Measurements from ENCODE around the gene RDM1. TPM values are rescaled to one million over a fixed set of nuclear protein-coding genes. Genes with fewer than 3 reads are reported as not detected.

Gene RDM1
- total RNA-seq, 1 experiment from 2014 or later: 6.2 TPM

- no peaks in the 10 kb centered on the region for H3K36me3 Mint-ChIP-seq (ENCODE audit: insufficient read depth, unreplicated experiment)
- CTCF ChIA-PET: no interaction called here
- H3K4me1 Mint-ChIP-seq (ENCODE audit: low read depth, unreplicated experiment): no peaks in the 10 kb centered on the region
- BruUV-seq (replicated peaks): no TSS peak
- peaks cover 16% of the 10 kb centered on the region for H3K27me3 Mint-ChIP-seq (ENCODE audit: unreplicated experiment)
- no peak overlapping the region for H3K4me3 Mint-ChIP-seq (ENCODE audit: low read depth, unreplicated experiment)
- H3K9me3 Mint-ChIP-seq (ENCODE audit: low read depth, unreplicated experiment): no peaks in the 10 kb centered on the region
- no peak for TF ChIP-seq CTCF (IDR thresholded peaks at IDR 0.05; ENCODE audit: unreplicated experiment)
- no peak for DNase-seq
- intact Hi-C loops (cut with micrococcal nuclease; ENCODE audit: unreplicated experiment): no loop called here
- H3K27ac Mint-ChIP-seq (ENCODE audit: unreplicated experiment): no peak overlapping the region
Measured at GRCh38 chr17:35878361-35878760, 52.2 kb downstream of the RDM1 start.

GRCh38 chr17:35877345-35878029 lies 53.1 kb downstream of the RDM1 start:
- Mint-ChIP-seq H3K27me3 (ENCODE audit: unreplicated experiment) (peaks cover 16% of the 10 kb centered on the region), H3K27ac (ENCODE audit: unreplicated experiment) (no peak overlapping the region), H3K9me3 (ENCODE audit: low read depth, unreplicated experiment) (no peaks in the 10 kb centered on the region), H3K36me3 (ENCODE audit: insufficient read depth, unreplicated experiment) (no peaks in the 10 kb centered on the region), H3K4me1 (ENCODE audit: low read depth, unreplicated experiment) (no peaks in the 10 kb centered on the region), H3K4me3 (ENCODE audit: low read depth, unreplicated experiment) (no peak overlapping the region)
- CTCF ChIA-PET: no interaction called here
- no TSS peak for BruUV-seq (replicated peaks)
- intact Hi-C loops (cut with micrococcal nuclease; ENCODE audit: unreplicated experiment): no loop called here
- no peak for DNase-seq
- TF ChIP-seq CTCF (IDR thresholded peaks at IDR 0.05; ENCODE audit: unreplicated experiment): no peak

- TF ChIP-seq CTCF (IDR thresholded peaks at IDR 0.05; ENCODE audit: unreplicated experiment): no peak
- BruUV-seq (replicated peaks): no TSS peak
- no peaks in the 10 kb centered on the region for H3K36me3 Mint-ChIP-seq (ENCODE audit: insufficient read depth, unreplicated experiment)
- CTCF ChIA-PET: no interaction called here
- H3K4me3 Mint-ChIP-seq (ENCODE audit: low read depth, unreplicated experiment): no peak overlapping the region
- no peak overlapping the region for H3K27ac Mint-ChIP-seq (ENCODE audit: unreplicated experiment)
- H3K4me1 Mint-ChIP-seq (ENCODE audit: low read depth, unreplicated experiment): no peaks in the 10 kb centered on the region
- peaks cover 16% of the 10 kb centered on the region for H3K27me3 Mint-ChIP-seq (ENCODE audit: unreplicated experiment)
- intact Hi-C loops (cut with micrococcal nuclease; ENCODE audit: unreplicated experiment): no loop called here
- H3K9me3 Mint-ChIP-seq (ENCODE audit: low read depth, unreplicated experiment): no peaks in the 10 kb centered on the region
- no peak for DNase-seq
Measured at GRCh38 chr17:35876534-35876933, 54.0 kb downstream of the RDM1 start.

- no peak overlapping the region for H3K27ac Mint-ChIP-seq (ENCODE audit: unreplicated experiment)
- no peaks in the 10 kb centered on the region for H3K4me1 Mint-ChIP-seq (ENCODE audit: low read depth, unreplicated experiment)
- TF ChIP-seq CTCF (IDR thresholded peaks at IDR 0.05; ENCODE audit: unreplicated experiment): no peak
- intact Hi-C loops (cut with micrococcal nuclease; ENCODE audit: unreplicated experiment): no loop called here
- H3K4me3 Mint-ChIP-seq (ENCODE audit: low read depth, unreplicated experiment): no peak overlapping the region
- no peak for DNase-seq
- H3K36me3 Mint-ChIP-seq (ENCODE audit: insufficient read depth, unreplicated experiment): no peaks in the 10 kb centered on the region
- H3K9me3 Mint-ChIP-seq (ENCODE audit: low read depth, unreplicated experiment): no peaks in the 10 kb centered on the region
- no TSS peak for BruUV-seq (replicated peaks)
- peaks cover 16% of the 10 kb centered on the region for H3K27me3 Mint-ChIP-seq (ENCODE audit: unreplicated experiment)
- CTCF ChIA-PET: no interaction called here
Measured at GRCh38 chr17:35875800-35876139, 54.8 kb downstream of the RDM1 start.
